ENCODE measurements around the gene PTDSS2.

DNA sequence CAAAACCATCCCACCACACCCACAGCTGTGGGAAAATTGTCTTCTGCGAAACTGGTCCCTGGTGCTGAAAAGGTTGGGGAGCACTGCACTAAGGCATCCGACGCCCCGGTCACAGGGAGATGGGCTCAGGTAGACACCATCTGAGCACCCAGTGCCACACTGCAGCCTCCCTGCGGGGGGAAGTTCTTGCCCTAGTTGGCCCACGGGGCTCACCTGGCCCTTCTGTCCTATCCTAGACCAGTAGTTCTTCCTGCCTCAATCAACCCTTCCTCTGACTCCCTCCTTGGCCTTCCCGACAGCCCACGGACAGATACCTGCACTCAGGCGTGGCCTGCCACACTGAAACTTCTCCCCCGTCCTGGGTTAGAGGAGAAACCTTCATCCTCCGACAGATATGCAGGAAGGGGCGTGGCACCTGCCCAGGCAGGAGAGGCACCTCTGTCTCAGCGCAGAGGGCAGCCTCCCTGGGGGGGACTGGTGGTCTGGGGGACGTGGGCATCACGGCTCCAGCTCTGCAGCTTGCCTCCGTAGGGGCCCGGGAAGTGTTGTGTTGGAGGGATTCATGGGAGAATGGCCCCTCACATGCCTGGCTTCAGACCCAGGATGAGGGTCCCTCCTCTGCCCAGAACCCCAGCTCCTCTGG is 12.7 kb upstream of the PTDSS2 start:
- TF ChIP-seq TAF1 (IDR thresholded peaks at IDR 0.05; ENCODE audit: borderline replicate concordance, low read depth, low read length) (no peak), POLR2A (IDR thresholded peaks at IDR 0.05; ENCODE audit: low read depth, low read length) (no peak)

Data from GM12892 (cell line).